C4-2B (cell line): ENCODE data around the gene KMO.

Experiments
- CTCF ChIP-seq: fragments of 450-650 bp; conservative IDR thresholded peaks from 2 replicates; pipeline ENCODE4 v1.5.1; 2017; ENCODE audit warnings: mild to moderate bottlenecking
- ZFX ChIP-seq: fragments of 450-650 bp; IDR thresholded peaks from 2 replicates; pipeline ENCODE4 v1.6.1; 2017

DNA sequence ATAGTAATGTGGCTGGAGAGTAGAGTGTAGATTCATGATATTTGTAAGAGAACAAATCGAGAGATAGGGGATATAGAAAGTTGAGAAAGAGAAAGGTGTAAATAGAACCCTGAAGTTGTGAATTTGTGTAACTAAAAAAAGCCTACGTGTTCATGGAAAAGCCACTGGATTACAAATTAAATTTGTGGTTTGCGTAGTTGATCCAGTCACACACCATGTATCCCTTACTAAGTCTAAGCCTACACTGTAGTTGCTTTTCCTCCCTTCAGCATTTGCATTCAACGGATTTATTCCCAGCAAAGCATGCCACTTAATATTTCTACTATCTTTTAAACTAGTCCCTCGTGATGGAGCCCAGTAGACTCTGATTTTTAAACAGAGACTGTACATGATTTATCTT, 24.9 kb downstream of the KMO start:
- TF ChIP-seq CTCF (no peak), ZFX (no peak)
